ENCODE measurements around the gene RNF187. TPM values are rescaled to one million over a fixed set of nuclear protein-coding genes. Genes with fewer than 3 reads are reported as not detected.
"Not testable (repeated sequence)": the region's sequence is repeated elsewhere in the genome, so short reads cannot be mapped to it uniquely, and the experiment has no call there.

Gene RNF187
- total RNA-seq, 1 donor from 2014 or later, result 17.2 TPM

DNA sequence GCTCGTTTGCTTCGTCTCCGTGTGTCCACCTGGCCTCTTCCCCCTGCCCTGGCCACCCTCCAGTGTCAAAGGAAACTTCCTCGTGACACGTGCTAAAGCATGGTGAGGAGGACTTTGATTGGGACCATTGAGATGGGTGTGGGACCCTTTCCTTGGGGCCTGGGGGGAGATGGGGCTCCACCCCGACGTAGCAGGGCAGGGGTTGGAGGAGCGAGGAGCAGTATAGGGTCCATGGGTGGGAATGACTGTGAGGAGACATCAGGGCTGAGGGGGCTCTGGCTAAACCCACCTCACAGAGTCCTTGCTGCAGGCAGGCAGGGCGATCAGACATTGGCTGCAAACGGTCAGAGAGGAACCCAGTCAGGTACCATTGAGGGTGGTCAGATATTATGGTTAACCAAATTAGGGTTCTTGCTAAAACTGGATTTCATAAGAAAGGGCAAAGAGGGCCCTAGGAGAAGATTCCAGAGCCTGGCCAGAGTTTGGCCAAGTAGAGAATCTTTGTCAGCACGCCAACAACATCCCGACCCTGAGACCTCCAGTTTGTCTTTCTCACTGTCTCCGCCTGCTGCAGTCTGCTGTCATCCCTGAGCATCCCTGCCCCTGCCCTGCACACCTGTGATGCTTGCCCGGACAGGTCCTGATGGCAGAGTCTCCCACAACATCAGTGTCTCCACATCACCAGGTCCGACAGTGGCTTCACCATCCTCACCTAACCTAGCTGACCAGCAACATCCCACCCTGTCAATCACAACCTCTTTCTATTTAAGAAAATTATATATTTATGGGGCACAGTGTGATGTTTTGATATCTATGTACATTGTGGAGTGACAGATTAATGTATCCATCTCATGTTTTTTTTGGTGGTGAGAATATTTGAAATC is 8.0 kb downstream of the RNF187 start:
- H3K27ac ChIP-seq (ENCODE audit: low read depth, low read length), result no peak overlapping the region
- peaks cover 9 to 10% (median 9%) of the 10 kb centered on the region in 3 donors for H3K4me1 ChIP-seq (ENCODE audit: control insufficient read depth in 3 of 3, insufficient read depth in 3 of 3, low read length in 3 of 3)
- no peak overlapping the region for H3K4me3 ChIP-seq (ENCODE audit: low read length in 3 of 3)
- H3K36me3 ChIP-seq (ENCODE audit: control insufficient read depth in 3 of 3, insufficient read depth in 3 of 3, low read length in 3 of 3), result peaks cover 32 to 41% (median 36%) of the 10 kb centered on the region in 3 donors
- H3K9ac ChIP-seq (ENCODE audit: low read depth in 1 of 3, low read length in 3 of 3), result no peak overlapping the region
- no peaks in the 10 kb centered on the region for H3K9me3 ChIP-seq (ENCODE audit: control insufficient read depth in 3 of 3, low read length in 3 of 3)
- H3K27me3 ChIP-seq (ENCODE audit: control insufficient read depth in 3 of 3, insufficient read depth in 3 of 3, low read length in 3 of 3), result no peaks in the 10 kb centered on the region

DNA sequence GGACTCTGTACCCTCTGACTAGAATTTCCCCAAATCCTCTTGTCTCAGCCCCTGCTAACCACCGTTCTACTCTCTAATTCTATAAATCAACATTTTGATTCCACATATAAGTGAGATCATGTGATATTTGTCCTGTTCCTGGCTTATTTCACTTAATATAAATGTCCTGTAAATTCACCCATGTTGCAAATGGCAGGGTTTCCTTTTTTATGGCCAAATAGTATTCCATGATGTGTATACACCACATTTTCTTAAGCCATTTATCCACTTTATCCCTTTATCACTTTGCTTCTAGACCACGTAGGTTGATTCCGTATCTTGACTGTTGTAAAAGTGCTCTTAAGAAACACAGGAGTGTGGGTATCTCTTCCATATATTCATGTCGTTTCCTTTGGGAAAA is 8.9 kb downstream of the RNF187 start:
- H3K9ac ChIP-seq (ENCODE audit: low read depth in 1 of 3, low read length in 3 of 3), result no peak overlapping the region
- H3K27me3 ChIP-seq (ENCODE audit: control insufficient read depth in 3 of 3, insufficient read depth in 3 of 3, low read length in 3 of 3), result peaks cover 0 to under 1% (median 0%) of the 10 kb centered on the region in 3 donors
- H3K9me3 ChIP-seq (ENCODE audit: control insufficient read depth in 3 of 3, low read length in 3 of 3), result no peaks in the 10 kb centered on the region
- no peak overlapping the region for H3K27ac ChIP-seq (ENCODE audit: low read depth, low read length)
- peaks cover 2 to 6% (median 6%) of the 10 kb centered on the region in 3 donors for H3K4me1 ChIP-seq (ENCODE audit: control insufficient read depth in 3 of 3, insufficient read depth in 3 of 3, low read length in 3 of 3)
- H3K4me3 ChIP-seq (ENCODE audit: low read length in 3 of 3), result no peak overlapping the region
- H3K36me3 ChIP-seq (ENCODE audit: control insufficient read depth in 3 of 3, insufficient read depth in 3 of 3, low read length in 3 of 3), result peaks cover 28 to 33% (median 31%) of the 10 kb centered on the region in 3 donors

DNA sequence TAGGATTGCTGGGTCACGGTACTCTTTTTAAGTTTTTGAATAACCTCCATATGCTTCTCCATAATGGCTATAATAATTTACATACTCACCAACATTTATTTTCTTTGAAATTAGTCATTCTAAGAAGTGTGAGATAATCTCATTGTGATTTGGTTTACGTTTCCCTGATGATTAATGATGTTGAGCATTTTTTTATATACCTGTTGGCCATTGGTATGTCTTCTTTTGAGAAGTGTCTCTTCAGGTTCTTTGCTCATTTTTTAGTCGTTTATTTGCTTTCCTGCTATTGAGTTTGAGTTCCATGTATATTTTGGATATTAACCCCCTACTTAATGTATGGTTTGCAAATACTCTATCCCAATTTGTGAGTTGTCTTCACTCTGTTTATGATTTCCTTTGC is 9.3 kb downstream of the RNF187 start:
- Histone ChIP-seq H3K9ac (ENCODE audit: low read depth in 1 of 3, low read length in 3 of 3) (no peak overlapping the region), H3K4me1 (ENCODE audit: control insufficient read depth in 3 of 3, insufficient read depth in 3 of 3, low read length in 3 of 3) (peaks cover 5 to 10% (median 9%) of the 10 kb centered on the region in 3 donors), H3K4me3 (ENCODE audit: low read length in 3 of 3) (no peak overlapping the region), H3K27me3 (ENCODE audit: control insufficient read depth in 3 of 3, insufficient read depth in 3 of 3, low read length in 3 of 3) (peaks cover 0 to 4% (median 4%) of the 10 kb centered on the region in 3 donors), H3K36me3 (ENCODE audit: control insufficient read depth in 3 of 3, insufficient read depth in 3 of 3, low read length in 3 of 3) (peaks cover 28 to 33% (median 31%) of the 10 kb centered on the region in 3 donors), H3K27ac (ENCODE audit: low read depth, low read length) (no peak overlapping the region), H3K9me3 (ENCODE audit: control insufficient read depth in 3 of 3, low read length in 3 of 3) (no peaks in the 10 kb centered on the region)

DNA sequence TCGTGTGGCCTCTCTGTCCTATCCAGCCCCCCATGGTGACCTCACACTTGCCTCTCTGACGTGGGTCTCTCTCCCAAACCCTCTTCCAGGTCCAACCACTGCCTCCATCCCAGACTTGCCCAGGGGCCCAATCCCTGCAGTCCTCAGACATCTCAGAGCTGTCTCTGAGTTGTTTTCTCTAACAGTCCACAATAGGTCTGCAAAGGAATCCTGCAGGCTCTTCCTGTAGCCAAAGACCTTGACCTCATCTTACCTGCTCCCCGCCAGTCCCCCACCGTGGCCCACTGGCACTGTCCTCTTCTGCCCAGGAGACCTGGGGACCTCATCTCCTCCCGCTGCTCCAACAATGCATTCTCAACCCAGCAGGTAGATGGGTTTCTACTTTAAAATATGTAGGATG is 10.0 kb downstream of the RNF187 start:
- no peak overlapping the region for H3K27ac ChIP-seq (ENCODE audit: low read depth, low read length)
- no peak overlapping the region for H3K4me3 ChIP-seq (ENCODE audit: low read length in 3 of 3)
- peaks cover 0 to 10% (median 9%) of the 10 kb centered on the region in 3 donors for H3K27me3 ChIP-seq (ENCODE audit: control insufficient read depth in 3 of 3, insufficient read depth in 3 of 3, low read length in 3 of 3)
- peaks cover 7 to 10% (median 9%) of the 10 kb centered on the region in 3 donors for H3K4me1 ChIP-seq (ENCODE audit: control insufficient read depth in 3 of 3, insufficient read depth in 3 of 3, low read length in 3 of 3)
- no peak overlapping the region for H3K9ac ChIP-seq (ENCODE audit: low read depth in 1 of 3, low read length in 3 of 3)
- H3K9me3 ChIP-seq (ENCODE audit: control insufficient read depth in 3 of 3, low read length in 3 of 3), result no peaks in the 10 kb centered on the region
- peaks cover 28 to 33% (median 29%) of the 10 kb centered on the region in 3 donors for H3K36me3 ChIP-seq (ENCODE audit: control insufficient read depth in 3 of 3, insufficient read depth in 3 of 3, low read length in 3 of 3)

DNA sequence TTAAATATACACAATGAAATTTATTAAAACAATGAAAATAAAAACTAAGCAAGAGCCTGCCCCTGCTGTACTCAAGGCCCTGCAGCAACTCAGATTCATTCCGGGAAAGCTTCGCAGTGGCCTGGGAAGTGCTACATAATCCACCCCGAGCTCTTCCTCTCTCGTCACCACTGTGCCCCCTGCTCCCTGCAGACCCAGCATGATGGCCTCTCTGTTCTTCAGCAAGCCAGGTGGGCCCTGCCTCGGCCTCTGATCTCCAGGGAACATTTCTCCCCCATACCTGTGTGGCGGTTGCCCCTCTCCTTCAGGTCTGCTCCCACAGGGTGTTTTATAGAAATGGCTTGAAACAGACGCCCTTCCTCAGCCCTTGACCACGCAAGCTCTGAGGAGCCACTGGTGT is 10.6 kb downstream of the RNF187 start:
- Histone ChIP-seq H3K4me3 (ENCODE audit: low read length in 3 of 3) (no peak overlapping the region), H3K36me3 (ENCODE audit: control insufficient read depth in 3 of 3, insufficient read depth in 3 of 3, low read length in 3 of 3) (peaks cover 28 to 30% (median 29%) of the 10 kb centered on the region in 3 donors)

DNA sequence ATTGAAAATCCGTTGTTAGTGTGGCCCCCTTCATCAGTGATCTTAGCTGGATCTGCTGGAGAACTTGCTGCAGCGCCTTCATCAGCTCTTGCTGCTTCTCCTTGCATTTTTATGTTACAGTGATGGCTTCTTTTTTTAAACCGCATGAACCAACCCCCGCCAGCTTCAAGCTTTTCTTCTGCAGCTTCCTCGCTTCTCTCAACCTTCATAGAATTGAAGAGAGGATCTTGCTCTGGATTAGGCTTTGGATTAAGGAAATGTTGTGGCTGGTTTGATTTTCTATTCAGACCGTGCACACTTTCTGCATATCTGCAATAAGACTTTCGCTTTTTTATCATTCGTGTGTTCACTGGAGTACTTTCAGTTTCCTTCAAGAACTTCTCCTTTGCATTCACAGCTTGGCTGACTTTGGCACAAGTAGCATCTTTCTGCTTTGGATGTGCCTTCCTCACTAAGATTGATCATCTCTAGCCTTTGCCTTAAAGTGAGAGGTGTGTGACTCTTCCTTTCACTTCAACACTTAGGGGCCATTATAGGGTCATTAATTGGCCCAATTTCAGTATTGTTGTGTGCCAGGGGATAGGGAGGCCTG is 13.1 kb downstream of the RNF187 start:
- Histone ChIP-seq H3K4me3 (ENCODE audit: low read length in 3 of 3) (no peak overlapping the region), H3K4me1 (ENCODE audit: control insufficient read depth in 3 of 3, insufficient read depth in 3 of 3, low read length in 3 of 3) (peaks cover 7 to 10% (median 9%) of the 10 kb centered on the region in 3 donors), H3K27me3 (ENCODE audit: control insufficient read depth in 3 of 3, insufficient read depth in 3 of 3, low read length in 3 of 3) (peaks cover 4 to 19% (median 15%) of the 10 kb centered on the region in 3 donors)

More for the DNA sequence above, 10.6 kb downstream of the RNF187 start:
- Histone ChIP-seq H3K27ac (ENCODE audit: low read depth, low read length) (no peak overlapping the region), H3K9ac (ENCODE audit: low read depth in 1 of 3, low read length in 3 of 3) (no peak overlapping the region), H3K9me3 (ENCODE audit: control insufficient read depth in 3 of 3, low read length in 3 of 3) (no peaks in the 10 kb centered on the region), H3K4me1 (ENCODE audit: control insufficient read depth in 3 of 3, insufficient read depth in 3 of 3, low read length in 3 of 3) (peaks cover 7 to 10% (median 9%) of the 10 kb centered on the region in 3 donors), H3K27me3 (ENCODE audit: control insufficient read depth in 3 of 3, insufficient read depth in 3 of 3, low read length in 3 of 3) (peaks cover 0 to 11% (median 9%) of the 10 kb centered on the region in 3 donors)

DNA sequence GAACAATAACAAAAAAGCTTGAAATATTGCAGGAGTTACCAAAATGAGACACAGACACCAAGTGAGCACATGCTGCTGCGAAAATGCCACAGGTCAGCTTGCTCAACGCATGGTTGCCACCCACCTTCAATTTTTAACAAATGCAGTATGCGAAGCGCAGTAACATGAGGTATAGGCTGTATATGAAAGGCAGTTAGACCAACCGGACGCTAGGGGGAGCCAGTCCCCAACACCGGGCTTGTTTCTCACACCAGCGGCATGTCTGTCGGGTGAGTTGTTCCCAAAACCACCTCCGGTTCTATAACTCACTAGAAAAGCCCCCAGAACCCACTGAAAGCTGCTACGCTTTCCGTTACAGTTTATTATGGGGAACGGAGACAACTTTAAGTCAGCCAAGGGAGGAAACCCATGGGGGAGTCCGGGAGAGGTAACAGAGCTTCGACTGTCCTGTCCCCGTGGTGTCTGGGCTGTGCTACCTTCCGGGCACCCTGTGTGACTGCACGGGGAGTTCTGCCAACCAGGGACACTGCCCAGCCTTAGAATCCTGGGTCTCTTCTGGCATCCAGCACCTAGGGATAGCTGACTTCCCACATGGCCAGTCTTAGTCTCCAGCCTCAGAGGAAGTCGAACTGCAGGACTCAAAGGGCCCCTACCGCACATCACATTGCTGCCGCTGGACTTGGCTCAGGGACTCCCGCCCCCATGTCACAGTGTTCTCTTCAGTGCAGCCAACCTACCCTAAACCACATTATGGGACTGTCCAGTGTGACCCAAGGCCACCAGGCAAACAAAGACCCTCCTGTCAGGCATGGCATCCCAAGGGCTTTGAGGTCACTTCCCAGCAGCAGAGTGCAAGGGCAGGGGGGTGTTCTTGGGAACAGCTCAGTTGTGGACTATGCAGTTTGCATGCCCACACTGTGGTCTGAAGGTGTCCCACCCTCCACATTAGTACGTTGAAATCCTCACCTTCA is 14.0 kb downstream of the RNF187 start:
- Histone ChIP-seq H3K4me3 (ENCODE audit: low read length in 3 of 3) (peak overlapping the region; percentile 23 to 64 (median 45)), H3K9ac (ENCODE audit: low read depth in 1 of 3, low read length in 3 of 3) (peak overlapping the region in 2 of 3 donors; percentile 40 to 55), H3K9me3 (ENCODE audit: control insufficient read depth in 3 of 3, low read length in 3 of 3) (no peaks in the 10 kb centered on the region), H3K27me3 (ENCODE audit: control insufficient read depth in 3 of 3, insufficient read depth in 3 of 3, low read length in 3 of 3) (peaks cover 4 to 23% (median 15%) of the 10 kb centered on the region in 3 donors), H3K27ac (ENCODE audit: low read depth, low read length) (no peak overlapping the region), H3K4me1 (ENCODE audit: control insufficient read depth in 3 of 3, insufficient read depth in 3 of 3, low read length in 3 of 3) (peaks cover 7 to 10% (median 9%) of the 10 kb centered on the region in 3 donors), H3K36me3 (ENCODE audit: control insufficient read depth in 3 of 3, insufficient read depth in 3 of 3, low read length in 3 of 3) (no peaks in the 10 kb centered on the region)

More for the DNA sequence above, 13.1 kb downstream of the RNF187 start:
- Histone ChIP-seq H3K27ac (ENCODE audit: low read depth, low read length) (no peak overlapping the region), H3K9me3 (ENCODE audit: control insufficient read depth in 3 of 3, low read length in 3 of 3) (no peaks in the 10 kb centered on the region), H3K36me3 (ENCODE audit: control insufficient read depth in 3 of 3, insufficient read depth in 3 of 3, low read length in 3 of 3) (peaks cover 4 to 8% (median 6%) of the 10 kb centered on the region in 3 donors), H3K9ac (ENCODE audit: low read depth in 1 of 3, low read length in 3 of 3) (peak overlapping the region in 1 of 3 donors; percentile 7)

DNA sequence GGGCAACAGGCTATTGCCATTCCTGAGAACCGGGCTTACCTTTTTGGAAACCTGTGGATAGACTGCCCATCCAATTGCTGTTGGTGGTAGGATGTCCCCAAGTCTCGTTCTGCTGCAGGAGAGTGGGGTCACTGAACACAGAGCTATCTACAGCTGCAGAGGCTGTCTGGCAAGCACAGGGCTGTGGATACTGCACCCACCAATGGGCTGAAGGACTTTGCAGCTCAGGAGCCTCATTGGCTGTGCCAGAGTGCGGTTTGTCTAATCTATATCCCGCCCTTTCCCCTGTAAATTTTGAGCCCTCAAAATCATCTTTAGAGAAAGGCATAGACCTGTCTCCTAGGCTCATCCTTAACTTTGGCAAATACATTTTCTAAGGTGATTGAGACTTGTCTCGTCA is 15.3 kb downstream of the RNF187 start:
- Histone ChIP-seq H3K9me3 (ENCODE audit: control insufficient read depth in 3 of 3, low read length in 3 of 3) (no peaks in the 10 kb centered on the region), H3K4me1 (ENCODE audit: control insufficient read depth in 3 of 3, insufficient read depth in 3 of 3, low read length in 3 of 3) (peaks cover 7 to 10% (median 9%) of the 10 kb centered on the region in 3 donors), H3K27me3 (ENCODE audit: control insufficient read depth in 3 of 3, insufficient read depth in 3 of 3, low read length in 3 of 3) (peaks cover 4 to 23% (median 15%) of the 10 kb centered on the region in 3 donors), H3K4me3 (ENCODE audit: low read length in 3 of 3) (no peak overlapping the region), H3K9ac (ENCODE audit: low read depth in 1 of 3, low read length in 3 of 3) (no peak overlapping the region), H3K36me3 (ENCODE audit: control insufficient read depth in 3 of 3, insufficient read depth in 3 of 3, low read length in 3 of 3) (no peaks in the 10 kb centered on the region), H3K27ac (ENCODE audit: low read depth, low read length) (no peak overlapping the region)

DNA sequence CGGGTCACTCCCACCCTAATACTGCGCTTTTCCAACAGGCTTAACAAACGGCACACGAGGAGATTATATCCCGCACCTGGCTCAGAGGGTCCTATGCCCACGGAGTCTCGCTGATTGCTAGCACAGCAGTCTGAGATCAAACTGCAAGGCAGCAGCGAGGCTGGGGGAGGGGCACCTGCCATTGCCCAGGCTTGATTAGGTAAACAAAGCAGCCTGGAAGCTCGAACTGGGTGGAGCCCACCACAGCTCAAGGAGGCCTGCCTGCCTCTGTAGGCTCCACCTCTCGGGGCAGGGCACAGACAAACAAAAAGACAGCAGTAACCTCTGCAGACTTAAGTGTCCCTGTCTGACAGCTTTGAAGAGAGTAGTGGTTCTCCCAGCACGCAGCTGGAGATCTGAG is 18.8 kb downstream of the RNF187 start:
- not testable (repeated sequence) for H3K4me3 ChIP-seq (ENCODE audit: low read length in 3 of 3); H3K9me3 ChIP-seq (ENCODE audit: control insufficient read depth in 3 of 3, low read length in 3 of 3); H3K9ac ChIP-seq (ENCODE audit: low read depth in 1 of 3, low read length in 3 of 3); H3K27ac ChIP-seq (ENCODE audit: low read depth, low read length); H3K36me3 ChIP-seq (ENCODE audit: control insufficient read depth in 3 of 3, insufficient read depth in 3 of 3, low read length in 3 of 3); H3K4me1 ChIP-seq (ENCODE audit: control insufficient read depth in 3 of 3, insufficient read depth in 3 of 3, low read length in 3 of 3)
- H3K27me3 ChIP-seq (ENCODE audit: control insufficient read depth in 3 of 3, insufficient read depth in 3 of 3, low read length in 3 of 3), result peaks cover 11 to 37% (median 15%) of the 10 kb centered on the region in 3 donors

Measured in skeletal muscle tissue (tissue), 4 donors.